Hematopoietic multipotent progenitor cell treated with erythropoietin and hydrocortisone succinate and interleukin-3 and kit ligand, for 8 days (in vitro differentiated cells): Measurements from ENCODE around the gene GTF2H4.
A peak's percentile ranks its signal among the peaks of the same experiment; 100 is the strongest.
"Not testable (repeated sequence)": the region's sequence is repeated elsewhere in the genome, so short reads cannot be mapped to it uniquely, and the experiment has no call there.

Source experiments
- DNase-seq: peaks from one replicate; pipeline ENCODE4 v3.0.0-alpha.2; 2015

Gene GTF2H4

DNA sequence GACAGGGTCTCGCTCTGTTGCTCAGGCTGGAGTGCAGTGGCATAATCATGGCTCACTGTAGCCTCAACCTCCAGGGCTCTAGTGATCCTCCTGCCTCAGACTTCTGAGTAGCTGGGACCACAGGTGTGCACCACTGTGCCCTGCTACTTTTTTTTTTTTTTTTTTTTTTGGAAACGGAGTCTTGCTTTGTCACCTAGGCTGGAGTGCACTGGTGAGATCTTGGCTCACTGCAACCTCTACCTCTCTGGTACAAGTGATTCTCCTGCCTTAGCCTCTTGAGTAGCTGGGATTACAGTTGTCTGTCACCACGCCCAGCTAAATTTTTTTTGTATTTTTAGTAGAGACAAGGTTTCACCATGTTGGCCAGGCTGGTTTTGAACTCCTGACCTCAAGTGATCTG lies 19.1 kb downstream of the GTF2H4 start:
- DNase-seq, result not testable (repeated sequence)

DNA sequence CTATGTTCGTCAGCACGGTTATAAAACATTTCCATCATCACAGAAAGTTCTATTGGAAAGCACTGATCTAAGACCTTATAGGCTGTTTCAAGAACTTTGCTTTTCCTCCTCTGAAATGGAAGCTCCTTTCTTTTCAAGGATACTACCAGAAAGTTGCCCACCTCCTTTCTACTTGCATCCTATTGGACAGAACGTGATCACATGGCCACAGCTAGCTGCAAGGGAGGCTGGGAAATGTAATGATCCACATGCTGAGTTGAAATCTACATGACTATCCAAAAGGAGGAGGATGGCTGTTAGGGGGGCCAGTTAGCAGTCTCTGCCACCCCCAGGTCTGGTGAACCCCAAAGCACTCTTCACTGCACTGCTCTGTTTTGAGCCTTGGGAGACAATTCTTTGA lies 20.7 kb downstream of the GTF2H4 start:
- DNase-seq, result no peak

DNA sequence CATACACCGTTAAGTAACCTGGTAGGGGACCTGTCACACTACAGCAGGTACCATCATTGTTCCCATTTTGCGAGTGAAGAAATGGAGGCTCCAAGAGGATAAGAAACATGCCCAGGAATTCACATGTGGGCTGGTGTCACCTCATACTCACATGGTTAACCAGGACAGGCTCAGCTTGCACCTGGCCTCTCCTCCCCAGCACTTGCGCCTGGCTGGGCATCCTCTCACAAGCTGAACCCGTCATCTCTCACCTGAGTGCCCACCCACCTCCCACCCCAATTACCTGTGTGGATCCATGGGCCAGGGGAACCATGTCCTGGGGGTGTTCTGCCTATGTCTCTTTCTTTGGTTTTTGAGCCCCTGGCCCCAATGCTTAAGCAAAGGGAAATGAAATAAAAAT lies 22.5 kb downstream of the GTF2H4 start:
- DNase-seq, result no peak

DNA sequence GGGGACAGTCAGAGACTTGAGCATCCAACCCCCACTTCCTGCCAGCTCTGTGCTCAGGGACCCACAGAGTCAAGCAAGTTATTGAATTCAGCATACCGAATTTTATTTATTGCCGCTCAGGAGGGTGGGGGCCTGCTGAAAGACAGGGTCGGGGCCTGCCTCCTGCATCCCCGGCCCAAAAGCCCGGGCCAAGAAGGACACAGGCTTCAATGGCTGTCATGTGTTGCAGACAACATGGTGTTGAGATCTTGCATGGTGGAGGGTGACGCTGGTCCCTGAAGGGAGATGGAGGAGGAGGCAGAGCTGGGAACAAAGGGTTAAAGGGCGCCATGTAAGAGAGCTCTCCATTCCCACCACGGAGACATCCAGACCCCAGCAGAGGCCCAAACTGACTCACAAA lies 23.3 kb downstream of the GTF2H4 start:
- DNase-seq, result no peak

DNA sequence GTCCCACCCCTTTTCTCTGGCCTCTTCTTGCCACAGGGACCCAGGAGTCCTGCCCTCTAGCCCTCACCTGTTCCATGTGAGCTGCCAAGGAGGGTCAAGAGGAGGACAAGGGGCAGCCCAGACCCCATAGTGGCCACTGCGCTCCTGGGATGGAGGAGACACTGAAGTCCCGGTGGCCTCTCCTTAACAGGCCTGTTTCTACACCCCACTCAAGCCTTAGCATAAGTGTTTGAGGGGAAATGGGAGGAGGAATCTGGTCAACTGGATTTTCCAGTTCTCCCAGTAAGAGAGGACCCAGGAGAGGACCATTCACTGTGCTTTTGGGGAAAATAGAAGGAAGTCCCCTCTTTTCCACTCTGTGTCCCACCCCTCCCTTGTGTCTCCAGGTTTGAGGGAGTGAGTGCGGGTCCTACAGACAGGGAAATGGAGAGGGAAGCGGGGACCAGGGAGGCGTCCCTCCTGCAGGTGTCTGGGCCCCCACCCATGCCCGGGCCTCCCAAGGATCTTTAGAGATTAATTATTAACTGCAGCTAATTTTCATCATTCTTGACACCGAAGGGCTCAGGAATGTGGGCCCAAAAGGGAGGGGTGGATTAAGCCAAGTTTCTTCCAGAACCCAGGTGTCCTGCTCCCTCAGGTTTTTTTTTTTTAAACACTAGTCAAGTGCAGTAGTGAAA lies 24.1 kb downstream of the GTF2H4 start, which contains the start of gene SFTA2:
SFTA2 (minus strand) TSS at position 202 of the 677 bp plus-strand sequence; CDS start at position 128, 74 bp downstream.
- no peak for DNase-seq

DNA sequence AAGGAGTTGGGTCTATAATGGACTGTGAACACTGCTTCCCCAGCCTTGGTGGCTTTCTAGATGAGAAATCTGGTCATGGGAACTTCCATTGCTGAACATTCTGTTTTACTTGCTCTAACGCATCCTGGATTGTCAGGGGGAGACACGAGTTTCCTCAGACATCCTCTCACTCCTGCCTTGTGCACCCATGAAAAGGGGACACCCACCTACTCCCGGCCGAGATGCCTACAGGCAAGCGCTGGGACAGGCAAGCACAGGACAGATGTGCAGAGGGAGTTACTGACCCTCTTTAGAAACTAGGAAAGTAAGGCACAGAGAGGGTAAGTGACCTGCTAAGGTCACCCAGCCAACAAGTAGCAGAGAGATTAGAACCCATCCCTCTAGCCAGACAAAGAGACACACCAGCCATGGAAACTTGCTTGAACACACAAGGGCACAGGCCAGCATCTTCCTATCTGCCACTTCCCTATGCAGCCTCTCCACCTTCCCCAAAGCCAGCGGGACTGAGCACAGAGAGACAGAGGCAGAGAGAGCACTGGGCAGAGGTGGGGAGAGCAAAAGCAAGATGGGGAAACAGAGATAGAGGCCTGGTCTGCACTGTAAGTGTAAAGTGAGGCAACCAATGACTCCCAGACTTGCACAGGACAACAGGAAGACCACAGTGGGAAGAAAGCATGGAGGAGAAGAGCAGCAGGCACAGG lies 24.8 kb downstream of the GTF2H4 start:
- no peak for DNase-seq

DNA sequence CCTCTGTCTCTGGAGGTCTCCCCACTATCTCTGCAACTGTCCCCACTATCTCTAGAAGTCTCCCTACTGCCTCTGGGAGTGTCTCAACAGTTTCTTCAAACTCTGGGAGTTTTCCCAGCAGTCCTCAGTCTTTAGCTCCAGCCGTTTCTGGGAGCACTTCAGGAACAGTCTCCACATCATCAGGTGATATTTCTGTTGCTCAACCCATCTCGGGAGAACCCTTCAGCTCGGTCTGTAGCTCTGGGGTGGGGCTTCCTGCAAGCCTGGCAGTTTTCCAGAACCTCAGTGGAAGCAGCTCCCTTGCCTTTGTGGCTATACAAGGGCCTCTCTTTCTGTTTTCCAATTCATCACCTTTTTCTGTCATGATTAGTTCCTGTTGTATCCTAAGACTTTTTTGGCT lies 27.0 kb downstream of the GTF2H4 start:
- DNase-seq, result no peak

DNA sequence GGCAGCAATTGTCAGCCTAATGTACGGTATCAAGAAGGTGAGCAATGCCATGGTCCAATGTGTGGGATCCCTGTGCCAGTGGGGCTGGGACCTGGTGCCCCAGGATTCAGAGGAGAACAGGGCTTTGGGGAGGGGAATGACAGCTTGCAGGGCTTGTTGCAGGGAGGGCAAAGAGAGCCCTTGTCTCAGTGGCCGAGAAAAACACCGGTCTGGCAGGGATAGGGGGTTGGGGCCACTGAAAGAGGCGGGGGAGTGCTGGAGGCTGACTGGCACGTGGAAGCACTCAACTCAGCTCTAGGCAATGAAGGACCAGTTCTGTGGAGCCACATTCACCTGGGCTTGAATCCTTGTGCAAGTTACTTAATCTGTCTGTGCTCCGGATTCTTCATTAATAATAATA lies 29.3 kb downstream of the GTF2H4 start:
- DNase-seq, result no peak

DNA sequence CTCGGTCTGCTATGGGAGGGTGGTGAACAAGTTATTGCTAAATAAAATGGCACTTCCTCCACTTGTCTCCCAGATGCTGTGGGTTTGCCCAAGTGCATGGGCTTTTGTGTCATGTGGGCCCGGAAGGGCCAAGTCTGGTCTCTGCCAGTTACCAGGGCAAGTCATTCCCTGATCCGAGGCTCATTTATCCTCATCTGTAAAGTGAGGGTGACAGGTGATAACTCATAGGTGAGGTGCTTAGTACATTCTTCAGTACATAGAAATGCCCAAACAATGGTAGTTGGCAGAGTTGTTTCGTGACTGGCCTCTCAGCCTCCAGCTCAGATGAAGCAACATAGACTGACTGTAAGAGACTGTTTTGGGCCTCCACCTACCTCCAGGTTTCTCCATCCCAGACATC lies 30.7 kb downstream of the GTF2H4 start:
- DNase-seq, result no peak

DNA sequence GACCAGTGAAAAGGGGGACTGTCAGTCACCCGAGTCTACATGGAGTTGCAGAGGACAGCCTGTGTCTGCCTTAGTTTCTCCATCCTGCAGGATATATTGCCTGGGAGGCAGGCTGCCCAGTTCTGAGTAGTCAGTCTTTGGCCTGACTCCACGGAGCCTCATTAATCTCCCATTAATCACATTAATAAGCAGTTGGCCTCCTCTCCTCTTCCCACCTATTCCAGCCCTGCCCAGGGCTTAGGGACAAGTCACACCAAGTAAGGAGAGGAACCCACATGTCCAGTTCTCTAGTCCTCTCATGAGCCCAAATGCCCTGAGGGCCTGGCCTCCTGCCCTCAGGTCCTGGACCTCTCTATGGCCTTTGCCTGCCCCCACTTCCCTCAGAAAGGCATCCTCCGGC lies 31.5 kb downstream of the GTF2H4 start:
- DNase-seq, result no peak

DNA sequence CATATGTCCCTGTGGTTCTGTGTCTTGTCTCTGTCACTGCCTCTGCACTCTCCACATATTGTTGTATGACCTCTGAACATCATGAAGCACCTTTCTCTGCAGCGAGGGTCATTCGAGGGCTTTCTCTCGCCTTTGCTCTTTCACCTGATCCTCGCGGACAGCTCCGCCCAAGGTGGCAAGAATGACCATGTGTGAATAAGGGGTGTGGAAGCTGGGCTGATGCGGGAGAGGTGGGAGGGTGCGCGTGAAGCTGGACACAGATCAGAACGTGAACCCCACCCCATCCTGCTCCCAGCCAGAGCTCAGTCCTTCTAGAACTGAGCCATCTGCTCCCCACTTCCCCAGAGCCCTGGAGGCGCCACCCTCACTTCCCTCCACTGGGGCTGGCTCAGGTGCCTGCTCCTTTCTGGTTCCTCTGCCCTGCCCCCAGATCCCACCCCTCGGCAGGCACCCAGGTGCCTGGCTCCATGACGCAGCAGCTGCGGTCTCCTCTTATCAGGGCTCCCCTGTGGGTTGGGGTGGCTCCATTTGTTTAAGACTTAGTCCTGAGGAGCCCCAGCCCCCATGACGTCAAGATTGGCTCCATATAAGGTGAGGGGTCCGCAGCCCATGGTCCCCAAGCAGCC lies 32.5 kb downstream of the GTF2H4 start, which contains the start of gene MUCL3:
MUCL3 (plus strand) TSS at position 613 of the 626 bp plus-strand sequence. CDS start 27 bp downstream, outside the sequence.
- DNase-seq, result no peak

DNA sequence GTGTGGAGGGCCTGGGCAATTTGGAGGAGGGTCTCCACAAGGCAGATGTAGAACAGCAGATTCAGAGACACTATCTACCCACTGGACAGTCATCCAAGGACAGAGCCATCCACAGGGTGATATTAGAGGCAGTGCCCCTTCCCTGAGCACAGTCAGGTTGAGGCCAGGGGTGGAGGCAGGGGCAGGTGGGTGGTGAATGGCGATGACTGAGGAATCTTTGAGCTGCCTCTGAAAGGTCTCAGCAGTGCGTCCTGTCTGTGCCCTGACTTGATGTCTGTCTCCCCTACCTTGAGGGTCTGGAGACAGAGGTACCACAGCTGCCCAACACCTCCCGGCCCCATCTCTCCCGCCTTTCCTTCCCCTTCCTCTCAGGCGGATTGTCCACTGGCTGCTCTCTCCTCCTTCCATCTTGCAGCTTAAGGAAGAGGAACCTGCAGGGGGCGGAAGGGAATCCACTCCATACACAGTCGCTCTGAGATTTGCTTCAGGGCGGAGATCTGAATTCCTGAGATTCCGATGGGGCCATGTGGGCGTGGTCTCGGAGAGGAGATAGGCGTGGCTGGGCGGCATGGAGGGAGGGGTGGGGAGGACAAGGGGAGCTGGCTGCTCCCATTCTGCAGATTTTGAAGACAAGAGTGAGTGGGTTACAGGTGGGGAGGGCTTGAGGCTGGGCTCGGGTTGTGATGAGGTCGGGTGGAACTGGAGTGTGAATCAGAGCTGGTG lies 34.5 kb downstream of the GTF2H4 start:
- peak; percentile 12 for DNase-seq

DNA sequence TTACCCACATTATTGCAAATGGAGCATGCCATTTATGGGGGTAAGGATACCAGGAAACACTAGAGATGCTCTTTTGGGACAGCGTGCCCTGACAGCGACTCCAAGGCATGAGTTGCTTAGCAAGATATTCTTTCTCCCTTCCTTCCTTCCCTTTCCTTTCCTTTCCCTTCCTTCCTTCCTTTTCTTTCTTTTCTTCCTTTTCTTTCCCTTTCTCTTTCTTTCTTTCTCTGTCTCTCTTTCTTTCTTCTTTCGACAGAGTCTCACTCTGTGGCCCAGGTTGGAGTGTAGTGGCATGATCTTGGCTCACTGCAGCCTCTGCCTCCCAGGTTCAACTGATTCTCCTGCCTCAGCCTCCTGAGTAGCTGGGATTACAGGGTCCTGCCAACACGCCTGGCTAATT lies 36.0 kb downstream of the GTF2H4 start:
- no peak for DNase-seq

DNA sequence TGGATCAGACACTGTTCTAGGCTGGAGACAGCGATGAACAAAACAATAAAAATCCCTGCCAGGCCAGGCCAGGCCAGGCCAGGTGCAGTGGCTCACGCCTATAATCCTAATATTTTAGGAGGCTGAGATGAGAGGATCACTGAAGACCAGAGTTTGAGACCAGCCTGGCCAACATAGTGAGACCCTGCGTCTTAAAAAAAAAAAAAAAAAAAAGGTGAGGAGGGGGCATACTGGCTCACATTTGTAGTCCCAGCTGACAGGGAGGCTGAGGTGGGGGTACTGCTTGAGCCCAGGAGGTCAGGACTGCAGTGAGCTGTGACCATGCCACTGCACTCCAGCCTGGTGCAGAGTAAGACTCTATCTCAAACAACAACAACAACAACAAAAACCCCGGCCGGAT lies 37.3 kb downstream of the GTF2H4 start:
- DNase-seq, result no peak

DNA sequence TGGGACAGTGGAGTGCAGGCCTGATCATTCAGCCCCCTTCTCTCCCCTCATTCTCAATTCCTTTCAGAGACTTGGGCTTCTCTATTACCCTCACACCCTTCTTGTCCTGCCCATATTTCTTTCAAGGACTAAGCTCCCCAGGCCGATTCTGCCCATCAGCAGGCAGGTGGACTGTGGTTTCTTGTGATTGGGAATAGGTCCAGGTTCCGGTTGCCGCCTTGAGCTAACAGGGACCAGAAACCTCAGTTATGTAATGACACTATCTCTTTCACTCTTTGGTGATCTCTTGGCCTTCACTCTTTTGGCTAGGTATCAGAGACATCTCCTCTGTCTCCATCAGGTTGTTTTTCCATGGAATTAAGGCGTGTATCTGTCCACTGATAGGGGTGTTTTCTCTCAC lies 39.2 kb downstream of the GTF2H4 start:
- DNase-seq, result no peak

DNA sequence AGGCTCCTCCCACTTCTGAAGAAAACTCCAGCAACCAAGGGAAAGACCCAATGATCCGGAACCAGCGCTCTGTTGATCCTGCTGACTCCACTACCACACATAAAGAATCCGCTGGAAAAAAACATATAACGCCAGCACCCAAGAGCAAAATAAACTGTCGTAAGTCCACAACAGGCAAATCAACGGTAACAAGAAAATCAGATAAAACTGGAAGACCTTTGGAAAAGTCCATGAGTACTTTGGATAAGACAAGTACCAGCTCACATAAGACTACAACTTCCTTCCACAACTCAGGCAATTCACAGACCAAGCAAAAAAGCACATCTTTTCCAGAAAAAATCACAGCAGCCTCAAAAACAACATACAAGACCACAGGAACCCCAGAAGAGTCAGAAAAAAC lies 40.8 kb downstream of the GTF2H4 start:
- no peak for DNase-seq

DNA sequence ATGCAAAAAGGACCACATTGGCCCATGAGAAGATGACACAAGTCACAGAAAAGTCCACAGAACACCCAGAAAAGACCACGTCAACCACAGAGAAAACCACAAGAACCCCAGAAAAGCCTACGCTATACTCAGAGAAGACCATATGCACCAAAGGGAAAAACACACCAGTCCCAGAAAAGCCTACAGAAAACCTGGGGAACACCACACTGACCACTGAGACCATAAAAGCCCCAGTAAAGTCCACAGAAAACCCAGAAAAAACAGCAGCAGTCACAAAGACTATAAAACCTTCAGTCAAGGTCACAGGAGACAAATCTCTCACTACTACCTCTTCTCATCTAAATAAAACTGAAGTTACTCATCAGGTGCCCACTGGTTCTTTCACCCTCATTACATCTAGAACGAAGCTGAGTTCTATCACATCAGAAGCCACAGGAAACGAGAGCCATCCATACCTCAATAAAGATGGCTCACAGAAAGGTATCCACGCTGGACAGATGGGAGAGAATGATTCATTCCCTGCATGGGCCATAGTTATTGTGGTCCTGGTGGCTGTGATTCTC lies 44.0 kb downstream of the GTF2H4 start:
- DNase-seq, result no peak

DNA sequence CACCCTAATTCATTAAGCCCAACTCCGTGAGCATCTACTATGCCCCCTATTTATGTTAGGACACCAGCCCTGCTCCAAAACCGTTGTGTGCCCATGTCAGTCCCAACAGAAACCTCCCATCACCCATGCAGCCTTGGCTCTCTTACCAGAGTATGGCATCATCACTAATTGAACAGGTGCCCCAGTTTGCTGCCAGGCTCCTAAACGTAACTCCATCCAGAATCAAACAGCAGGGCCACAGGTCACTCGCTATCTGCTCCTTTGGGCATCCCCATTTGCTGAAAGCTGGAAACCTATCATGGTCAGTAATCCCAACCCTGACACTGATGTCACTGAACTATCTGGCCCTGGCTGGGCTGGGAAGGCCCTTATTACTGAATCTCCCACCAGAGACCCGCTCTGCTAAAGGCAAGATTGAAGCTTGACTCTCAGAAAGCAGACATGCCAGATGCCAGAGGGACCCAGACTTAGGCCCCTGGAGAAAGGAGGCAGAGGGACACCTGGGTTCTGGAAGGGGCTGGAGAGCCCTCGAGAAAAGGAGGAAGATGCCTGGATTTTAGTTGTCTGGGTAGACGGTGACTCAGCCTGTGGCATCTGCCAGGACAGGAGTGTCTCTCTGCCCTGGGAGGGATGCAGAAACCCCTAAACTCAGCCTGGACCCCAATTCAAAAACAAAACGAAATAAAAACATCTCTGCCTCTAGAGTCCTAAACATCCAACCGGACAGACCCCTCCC lies 46.8 kb downstream of the GTF2H4 start:
- no peak for DNase-seq

DNA sequence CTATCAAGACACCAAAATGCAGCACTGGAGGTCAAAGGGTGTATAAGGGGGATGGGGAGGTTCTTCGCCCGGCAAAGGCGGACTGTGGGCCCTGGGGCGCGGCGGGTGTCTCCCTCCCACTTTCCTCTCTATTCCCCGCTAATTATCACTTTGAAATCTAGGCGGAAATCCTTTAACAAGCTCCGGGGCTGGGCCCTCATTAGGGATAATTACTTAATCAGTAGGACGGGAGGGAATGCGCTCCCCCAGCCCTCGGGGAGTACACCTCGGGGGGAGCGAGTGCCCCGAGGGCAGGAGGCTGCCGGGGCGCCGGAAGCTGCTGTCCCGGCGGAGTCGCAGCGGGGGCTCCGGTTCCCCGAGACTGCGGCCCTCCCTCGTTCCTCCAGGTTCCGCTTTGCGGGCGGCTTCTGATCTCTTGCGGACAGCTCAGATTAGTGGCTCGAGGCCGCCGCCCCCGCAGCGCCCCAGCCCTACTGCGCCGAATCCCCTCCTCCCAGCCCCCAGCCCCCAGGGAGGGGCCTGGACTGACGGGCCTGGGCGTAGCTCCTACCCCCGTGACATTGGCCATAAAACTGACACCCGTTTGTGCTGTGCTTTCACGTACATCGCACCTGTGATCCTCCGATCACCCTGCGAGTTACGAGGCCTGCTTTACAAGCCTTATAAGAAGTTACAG lies 47.5 kb downstream of the GTF2H4 start:
- no peak for DNase-seq

DNA sequence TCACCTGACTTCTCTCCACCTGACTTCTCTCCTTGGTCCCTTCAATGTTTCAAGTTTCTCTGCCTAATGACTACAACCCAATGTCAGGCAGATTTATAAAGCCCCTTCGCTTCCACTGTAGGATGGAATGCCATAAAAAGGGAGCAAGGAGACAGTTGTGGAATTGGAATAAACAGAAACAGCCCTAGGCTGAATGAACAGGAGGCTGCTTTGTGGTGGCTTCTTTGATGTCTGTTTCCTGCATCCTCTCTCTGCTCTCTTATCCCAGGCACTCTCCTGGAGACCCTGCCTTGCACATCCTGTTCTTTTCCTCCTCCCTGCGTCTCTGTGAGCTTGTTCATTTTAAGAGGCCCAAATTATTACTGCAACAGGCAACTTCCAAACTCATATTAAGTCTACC lies 49.7 kb downstream of the GTF2H4 start:
- DNase-seq, result no peak

DNA sequence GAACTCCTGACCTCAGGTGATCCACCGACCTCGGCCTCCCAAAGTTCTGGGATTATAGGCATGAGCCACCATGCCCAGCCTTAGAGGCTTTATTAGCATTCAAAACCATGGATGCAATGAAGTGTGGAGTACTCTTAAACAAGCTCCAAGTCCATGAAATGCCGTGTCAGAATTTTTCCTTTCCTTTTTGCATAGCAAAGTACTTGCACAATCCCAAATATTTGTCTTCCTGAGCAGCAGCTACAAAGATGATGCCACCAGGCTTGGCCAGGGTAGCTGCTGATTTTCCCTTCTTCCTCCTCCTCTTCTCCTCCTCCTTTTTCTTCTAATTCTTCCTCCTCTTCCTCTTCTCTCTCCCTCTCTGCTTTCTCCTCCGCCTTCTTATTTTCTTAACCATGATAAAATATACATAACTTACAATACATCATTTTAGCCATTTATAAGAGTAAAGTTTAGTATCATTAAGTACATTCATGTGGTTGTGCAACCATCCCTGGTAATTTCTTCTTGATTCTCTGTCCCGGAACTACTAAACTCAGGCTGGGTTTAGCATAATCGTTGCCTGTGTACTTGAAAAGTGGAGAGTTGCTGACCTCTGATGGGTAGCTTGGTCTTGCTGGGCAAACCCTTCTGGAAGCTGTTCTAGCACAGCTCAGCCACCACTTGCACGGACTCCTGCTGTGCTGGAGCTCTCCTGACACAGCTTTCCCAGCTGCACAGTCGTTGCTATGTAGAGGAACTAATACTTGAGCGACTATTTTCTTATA lies 53.1 kb downstream of the GTF2H4 start:
- no peak for DNase-seq
